GM12891 (cell line): Measurements from ENCODE around the gene PTGIS.

Experiments used
- DNase-seq: peaks from one replicate; pipeline ENCODE4 v3.0.0; 2011; ENCODE audit warnings: low spot score; ENCODE audit not compliant: insufficient read length
- FAIRE-seq: peaks from 2 replicates; lab custom pipeline; 2011; peaks lifted over from hg19 to GRCh38; lab: Jason Lieb, UNC
- PAX5 ChIP-seq: IDR thresholded peaks from 2 replicates; pipeline ENCODE4 v1.6.1; 2011; ENCODE audit warnings: low read length, moderate library complexity, mild to moderate bottlenecking; ENCODE audit not compliant: insufficient read depth, severe bottlenecking
- POLR2A ChIP-seq: IDR thresholded peaks from 2 replicates; pipeline ENCODE4 v1.6.1; 2011; ENCODE audit warnings: low read depth, low read length, control low read depth
- POLR2AphosphoS5 ChIP-seq: IDR thresholded peaks from 2 replicates; pipeline ENCODE4 v1.6.1; 2011; ENCODE audit warnings: low read depth, low read length, control low read depth
- POU2F2 ChIP-seq: IDR thresholded peaks from 2 replicates; pipeline ENCODE4 v1.6.1; 2011; ENCODE audit warnings: low read depth, mild to moderate bottlenecking, control low read depth, low read length, moderate library complexity
- SPI1 ChIP-seq: IDR thresholded peaks from 2 replicates; pipeline ENCODE4 v1.6.1; 2011; ENCODE audit warnings: low read depth, low read length, control low read depth
- TAF1 ChIP-seq: IDR thresholded peaks from 2 replicates; pipeline ENCODE4 v1.6.1; 2011; ENCODE audit warnings: low read depth, low read length, control low read depth

The PTGIS gene

DNA sequence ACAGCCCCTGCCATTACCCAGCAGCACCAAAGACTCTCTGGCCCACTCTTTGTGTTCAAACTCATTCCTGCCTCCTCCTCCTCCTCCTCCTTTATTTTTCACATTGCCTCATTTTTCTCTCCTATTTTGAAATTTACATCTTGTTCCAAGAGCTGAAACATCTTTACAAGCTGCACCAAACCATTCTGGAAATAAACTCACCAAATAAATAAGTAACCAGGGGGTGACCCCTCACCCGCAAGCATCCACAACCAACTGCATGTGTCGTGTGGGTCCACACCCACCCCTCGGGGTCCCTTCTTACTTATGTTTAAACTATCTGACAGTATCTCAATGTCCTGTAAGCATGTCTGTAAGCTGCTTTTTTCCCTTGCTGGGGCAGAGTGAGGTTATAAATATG lies 86.8 kb downstream of the PTGIS start:
- FAIRE-seq = no peak
- TF ChIP-seq POLR2A (no peak), SPI1 (no peak), PAX5 (no peak), POU2F2 (no peak), POLR2AphosphoS5 (no peak), TAF1 (no peak)
- no peak for DNase-seq

- FAIRE-seq (no peak), DNase-seq (no peak)
- TF ChIP-seq TAF1 (no peak), POU2F2 (no peak), SPI1 (no peak), POLR2A (no peak), PAX5 (no peak), POLR2AphosphoS5 (no peak)
These were observed 87.7 kb downstream of the PTGIS start for GRCh38 chr20:49480236-49480635.

- FAIRE-seq (no peak), DNase-seq (no peak)
- TF ChIP-seq TAF1 (no peak), POU2F2 (no peak), PAX5 (no peak), POLR2AphosphoS5 (no peak), POLR2A (no peak)
These were observed 88.2 kb downstream of the PTGIS start for GRCh38 chr20:49479785-49480184.

DNA sequence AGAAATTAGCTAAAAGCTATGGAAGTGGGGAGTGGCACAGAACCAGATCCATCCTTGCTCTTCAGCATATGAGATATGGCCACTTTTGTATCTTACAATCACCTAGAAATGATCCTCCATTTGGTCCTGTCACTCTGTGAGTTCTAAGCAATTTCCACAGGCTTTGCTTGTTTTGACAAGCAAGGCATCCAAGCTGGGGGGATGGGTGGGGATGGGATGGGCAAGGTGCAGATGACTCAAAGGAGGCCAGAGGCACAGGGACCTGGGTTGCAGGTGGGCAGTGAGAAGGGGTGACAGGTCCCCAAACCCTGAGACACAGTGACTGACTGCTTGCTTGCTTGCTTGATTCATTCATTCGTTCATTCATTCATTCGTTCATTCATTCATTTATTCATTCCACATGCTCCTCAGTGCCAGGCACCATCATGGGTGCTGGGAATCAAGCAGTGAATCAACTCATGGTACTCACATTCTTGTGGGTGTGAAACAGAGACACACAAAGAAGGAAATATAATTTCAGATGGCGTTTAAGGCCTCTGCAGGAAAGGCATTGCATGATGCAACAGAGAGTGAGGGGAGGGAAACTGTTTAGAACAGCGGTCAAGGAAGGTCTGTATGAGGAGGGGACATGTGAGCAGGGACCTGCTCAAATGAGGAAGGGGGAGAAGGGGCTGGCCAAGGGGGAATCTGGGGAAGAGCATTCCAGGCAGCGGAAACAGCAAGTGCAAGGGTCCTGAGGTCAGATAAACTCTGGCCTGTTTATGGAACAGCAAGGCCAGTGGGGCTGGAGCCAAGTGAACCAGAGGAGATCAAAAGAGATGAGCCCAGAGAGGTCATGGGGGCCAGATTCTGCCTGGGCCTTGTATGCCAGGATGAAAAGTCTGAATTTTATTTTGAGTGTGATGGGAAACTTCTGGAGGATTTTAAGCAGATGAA lies 88.9 kb downstream of the PTGIS start:
- TF ChIP-seq PAX5 (no peak), POLR2A (no peak), SPI1 (no peak)
- no peak for FAIRE-seq
- no peak for DNase-seq

DNA sequence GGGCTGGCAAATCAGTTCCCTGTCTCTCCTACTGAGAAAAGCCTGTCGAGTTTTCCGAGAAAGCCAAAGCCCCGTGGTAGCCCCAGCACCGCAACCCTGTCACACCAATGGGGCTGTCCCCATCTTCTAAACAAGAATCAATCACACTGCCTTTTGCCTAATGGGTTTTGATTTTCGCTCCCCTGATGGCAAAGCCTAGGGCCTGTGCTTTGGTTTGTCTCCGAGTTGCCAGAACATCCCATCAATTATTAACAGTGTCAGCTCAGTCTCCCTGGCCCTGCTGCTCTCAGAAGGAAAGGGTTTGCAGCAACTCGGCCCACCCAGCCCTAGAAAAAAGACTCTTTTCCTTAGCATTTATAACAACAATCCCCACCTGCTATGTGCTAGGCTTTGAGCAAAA lies 89.7 kb downstream of the PTGIS start:
- TF ChIP-seq POLR2AphosphoS5 = no peak
- TF ChIP-seq POU2F2 = no peak
- no peak for TF ChIP-seq TAF1
- no peak for TF ChIP-seq PAX5
- no peak for TF ChIP-seq SPI1
- no peak for TF ChIP-seq POLR2A
- FAIRE-seq (no peak), DNase-seq (no peak)

GRCh38 chr20:49477200-49477599 lies 90.7 kb downstream of the PTGIS start:
- no peak for TF ChIP-seq POLR2A
- no peak for FAIRE-seq

DNA sequence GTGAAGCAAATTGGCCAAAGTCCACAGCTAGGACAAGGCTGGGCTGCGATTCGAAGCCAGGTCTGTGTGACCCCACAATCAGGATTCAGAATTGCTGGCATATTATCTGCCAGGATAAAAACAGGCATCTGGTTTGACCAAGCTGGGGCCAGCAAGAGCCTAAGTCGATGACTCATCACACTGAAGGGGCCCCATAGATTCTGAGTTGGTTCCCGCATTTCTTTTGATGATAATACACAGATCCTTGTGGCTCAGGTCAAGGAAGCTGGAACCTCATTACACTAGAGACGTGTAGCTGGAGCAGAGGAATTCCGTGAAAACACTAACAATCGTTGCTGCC lies 92.0 kb downstream of the PTGIS start:
- TF ChIP-seq POLR2AphosphoS5 (no peak), SPI1 (no peak), PAX5 (no peak), POLR2A (no peak), TAF1 (no peak), POU2F2 (no peak)
- no peak for DNase-seq

More at GRCh38 chr20:49477200-49477599, 90.7 kb downstream of the PTGIS start:
- DNase-seq = no peak

DNA sequence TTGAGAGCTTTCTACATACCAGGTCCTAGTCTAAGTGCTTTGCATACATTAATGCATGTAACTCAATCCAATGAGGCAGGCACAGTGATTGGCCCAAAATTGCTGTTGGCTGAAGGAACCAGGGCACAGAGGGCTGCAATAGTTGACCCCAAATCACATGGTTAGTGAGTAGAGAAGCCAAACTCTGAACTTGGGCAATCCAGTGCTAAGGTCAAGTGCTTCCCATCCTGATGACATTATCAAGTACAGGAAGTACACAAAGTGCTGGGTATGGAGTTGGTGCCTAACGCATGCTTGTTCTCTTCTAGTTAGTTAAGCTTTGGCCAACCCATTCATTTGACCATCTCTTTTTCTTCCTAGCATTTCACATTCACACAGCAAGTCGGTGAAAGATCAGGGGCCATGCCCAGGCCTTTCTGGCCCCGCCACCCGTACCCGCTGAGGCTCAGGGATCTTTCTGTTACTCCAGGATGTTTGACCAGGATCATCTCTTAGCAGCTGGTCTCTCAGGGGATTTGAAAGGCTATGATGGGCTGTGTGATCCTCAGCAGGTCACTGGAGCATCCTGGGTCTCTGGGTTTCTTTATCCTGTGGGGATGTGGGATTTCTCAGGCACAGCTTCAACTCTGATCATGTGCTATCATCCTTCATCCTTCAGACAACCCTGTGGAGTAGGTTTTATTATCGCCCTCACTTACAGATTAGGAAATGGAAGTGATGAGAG lies 92.5 kb downstream of the PTGIS start:
- no peak for TF ChIP-seq TAF1
- no peak for TF ChIP-seq POLR2AphosphoS5
- no peak for TF ChIP-seq SPI1
- no peak for TF ChIP-seq POLR2A
- TF ChIP-seq PAX5 = no peak
- TF ChIP-seq POU2F2 = no peak
- DNase-seq = no peak
- no peak for FAIRE-seq

More for the DNA sequence above, 92.0 kb downstream of the PTGIS start:
- no peak for FAIRE-seq

GRCh38 chr20:49471397-49471796 lies 96.5 kb downstream of the PTGIS start:
- DNase-seq (no peak), FAIRE-seq (no peak)
- TF ChIP-seq TAF1 = no peak
- TF ChIP-seq PAX5 = no peak
- no peak for TF ChIP-seq SPI1
- no peak for TF ChIP-seq POLR2AphosphoS5
- TF ChIP-seq POLR2A = no peak
- no peak for TF ChIP-seq POU2F2
